NCI-H2171 treated with DMSO at 0.1 percent for 48 hours (cell line): Measurements from ENCODE around the gene KIF26B.
A peak's percentile ranks its signal among the peaks of the same experiment; 100 is the strongest.

ENCODE experiments used
- DNase-seq: peaks from one replicate; lab custom pipeline; 2025; lab: John Stamatoyannopoulos, UW

The KIF26B gene

DNA sequence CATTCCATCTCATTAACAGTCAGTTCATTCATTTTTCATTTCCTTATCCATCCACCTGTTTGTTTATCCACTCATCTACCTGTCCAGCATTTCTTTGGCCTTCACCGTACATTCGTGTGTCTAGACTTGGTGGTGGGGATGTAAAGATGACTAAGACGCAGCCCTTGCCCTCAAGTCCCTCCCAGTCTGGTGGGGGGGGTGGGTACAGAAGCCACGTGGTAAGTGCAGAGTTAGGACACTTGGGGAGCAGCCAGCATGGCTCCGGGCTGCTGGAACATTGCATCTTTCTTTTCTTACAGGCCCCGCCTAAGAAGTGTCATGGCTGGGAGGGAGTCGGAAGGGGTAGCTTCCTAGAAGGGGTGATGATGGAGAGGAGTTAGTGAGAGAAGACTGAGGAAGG is 17.2 kb downstream of the KIF26B start:
- DNase-seq = no peak

DNA sequence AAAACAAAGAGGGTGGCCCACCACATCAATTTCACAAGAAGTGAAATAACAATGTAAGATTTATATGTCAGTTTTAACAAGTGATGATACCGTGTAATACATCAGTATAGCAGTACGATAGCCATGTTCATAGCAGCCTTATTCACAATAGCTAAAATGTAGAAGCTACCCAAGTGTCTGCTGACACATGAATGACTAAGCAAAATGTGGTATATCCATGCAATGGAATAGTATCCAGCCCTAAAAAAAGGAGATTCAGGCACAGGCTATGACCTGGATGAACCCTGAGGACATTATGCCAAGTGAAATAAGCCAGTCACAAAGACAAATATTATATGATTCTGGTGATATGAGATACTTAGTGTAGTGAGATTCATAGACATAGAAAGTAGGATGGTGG is 18.0 kb downstream of the KIF26B start:
- DNase-seq = no peak

DNA sequence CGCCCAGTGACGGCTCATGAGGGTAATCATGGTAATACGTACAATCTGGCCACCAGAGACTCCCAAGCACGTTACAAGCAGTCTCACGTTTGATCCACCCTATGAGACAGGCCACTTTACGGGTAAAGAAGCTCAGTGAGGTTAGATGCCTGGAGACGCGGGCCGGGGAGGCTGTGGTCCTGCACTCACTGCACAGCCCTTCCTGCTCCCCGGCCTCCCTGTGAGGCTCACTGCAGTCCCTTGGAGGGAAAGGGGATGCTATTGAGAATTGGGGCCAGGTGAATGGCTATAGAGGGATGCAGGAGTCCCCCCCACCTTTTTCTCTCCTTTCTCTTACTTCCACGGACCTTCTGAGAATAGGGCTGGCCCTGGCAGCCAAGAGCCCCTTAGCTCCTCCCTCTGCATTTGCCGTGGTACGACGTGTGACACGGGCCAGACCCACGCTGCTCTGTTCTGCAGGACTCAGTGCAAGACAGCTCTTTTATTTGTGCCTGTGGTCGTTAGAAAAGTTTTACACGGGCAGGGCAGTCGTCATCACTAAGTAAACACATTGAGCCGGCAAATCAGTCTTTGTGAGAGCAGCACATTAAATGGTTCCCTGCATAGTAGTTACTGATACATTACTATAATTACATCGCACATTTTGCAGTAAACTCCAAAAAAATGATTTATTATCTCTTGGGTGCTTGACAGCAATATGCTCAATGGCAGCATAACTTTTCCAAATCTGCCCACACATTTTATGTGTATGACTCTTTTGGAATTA is 18.8 kb downstream of the KIF26B start:
- DNase-seq = no peak

DNA sequence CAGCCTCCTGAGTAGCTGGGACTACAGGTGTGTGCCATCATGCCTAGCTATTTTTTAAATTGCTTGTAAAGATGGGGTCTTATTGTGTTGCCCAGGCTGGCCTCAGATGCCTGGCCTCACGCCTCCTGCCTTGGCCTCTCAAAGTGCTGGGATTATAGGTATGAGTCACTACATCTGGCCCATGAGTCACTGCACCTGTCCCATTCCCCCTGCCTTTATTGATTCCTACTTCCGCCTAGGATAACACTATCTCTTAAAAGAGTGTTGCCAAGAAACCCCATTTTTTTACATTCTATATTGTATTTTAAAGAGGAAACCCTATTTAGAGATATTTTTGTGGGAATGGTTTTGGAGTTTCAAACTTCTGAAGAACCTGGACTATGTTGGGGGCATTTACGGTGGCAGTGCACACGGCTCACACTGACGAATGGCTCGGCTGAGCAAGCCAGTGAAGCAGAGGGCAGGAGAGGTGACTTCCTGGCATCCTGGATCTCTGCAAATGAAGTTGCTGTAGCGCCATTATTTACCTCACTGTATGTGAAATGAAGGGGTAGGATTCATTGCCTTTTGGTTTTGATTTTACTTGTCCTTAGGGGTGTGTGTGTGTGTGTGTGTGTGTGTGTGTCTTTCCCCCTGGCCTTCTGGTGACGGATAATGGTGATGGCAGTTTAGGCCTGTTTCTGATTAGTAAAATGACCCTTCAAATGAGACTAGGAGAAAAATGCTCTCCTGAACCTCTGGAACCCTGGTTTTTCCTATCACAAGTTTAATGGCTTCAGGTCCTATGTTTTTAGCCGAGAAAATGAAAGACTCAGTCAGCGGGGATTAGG is 22.5 kb downstream of the KIF26B start:
- DNase-seq = no peak

DNA sequence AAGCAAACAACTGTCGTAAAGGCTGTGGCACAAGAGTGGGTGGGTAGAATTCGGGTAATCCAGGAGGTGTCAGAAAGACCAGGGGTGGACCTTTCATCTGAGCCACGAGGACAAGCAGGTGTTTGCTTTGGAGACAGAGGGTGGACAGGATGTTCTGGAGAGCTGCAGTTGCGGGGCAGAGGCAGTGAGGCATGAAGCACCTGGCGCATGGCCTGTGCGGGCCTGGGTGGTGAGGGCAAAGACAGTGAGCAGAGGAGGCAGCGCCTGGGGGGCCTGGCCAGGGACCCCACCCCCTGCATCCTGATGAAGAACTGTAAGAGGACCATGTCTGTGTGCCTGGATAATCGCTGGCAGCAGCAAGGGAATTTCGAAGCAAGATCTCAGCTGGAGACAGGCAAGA is 24.9 kb downstream of the KIF26B start:
- DNase-seq = no peak

DNA sequence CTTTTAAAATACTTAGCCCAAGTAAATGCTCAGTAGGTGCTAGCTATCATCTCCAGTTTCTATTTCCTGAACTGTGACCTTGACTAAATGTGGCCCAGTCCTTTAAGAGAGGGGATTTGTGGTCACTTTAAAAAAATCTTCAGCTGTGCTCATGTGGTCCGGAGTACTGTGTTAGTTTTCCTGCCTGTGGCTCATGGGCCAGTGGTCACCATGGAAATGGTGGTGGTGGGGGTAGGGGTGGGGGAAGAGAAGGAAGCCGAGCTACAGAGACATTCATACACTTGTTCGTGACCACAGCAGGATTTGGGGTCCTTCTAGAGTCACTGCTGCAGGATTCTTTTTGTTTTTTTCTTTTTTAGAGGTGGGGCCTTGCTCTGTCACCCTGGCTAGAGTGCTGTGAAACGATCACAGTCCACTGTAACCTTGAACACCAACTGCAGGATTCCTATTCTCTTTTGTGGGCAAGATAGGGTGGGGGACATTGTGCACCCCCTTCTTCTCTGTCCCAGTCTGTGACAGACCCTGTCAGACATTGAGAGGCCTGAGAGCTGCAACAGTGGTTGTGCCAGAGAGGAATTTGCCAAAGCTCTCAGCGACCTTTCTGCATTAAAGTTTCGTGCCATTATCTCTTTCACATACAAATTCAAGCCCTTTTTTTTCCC is 25.8 kb downstream of the KIF26B start:
- DNase-seq = no peak

DNA sequence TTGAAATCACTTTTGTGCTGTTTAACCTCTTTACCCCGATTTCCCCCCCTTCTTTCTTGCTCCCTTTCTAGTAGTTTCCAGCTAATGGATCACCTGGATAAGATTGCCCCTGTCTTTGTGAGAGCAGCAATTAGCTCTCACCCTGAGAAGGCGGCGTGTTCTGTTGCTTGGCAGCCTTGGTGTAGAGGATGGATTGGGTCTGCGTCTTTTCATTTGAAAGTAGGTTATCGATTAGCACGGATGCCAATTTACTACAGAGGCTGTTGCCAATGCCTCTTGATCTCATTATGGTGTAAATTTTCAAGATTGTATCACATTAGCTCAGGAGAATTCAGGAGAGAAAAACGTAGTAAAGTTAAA is 26.4 kb downstream of the KIF26B start:
- DNase-seq = no peak

DNA sequence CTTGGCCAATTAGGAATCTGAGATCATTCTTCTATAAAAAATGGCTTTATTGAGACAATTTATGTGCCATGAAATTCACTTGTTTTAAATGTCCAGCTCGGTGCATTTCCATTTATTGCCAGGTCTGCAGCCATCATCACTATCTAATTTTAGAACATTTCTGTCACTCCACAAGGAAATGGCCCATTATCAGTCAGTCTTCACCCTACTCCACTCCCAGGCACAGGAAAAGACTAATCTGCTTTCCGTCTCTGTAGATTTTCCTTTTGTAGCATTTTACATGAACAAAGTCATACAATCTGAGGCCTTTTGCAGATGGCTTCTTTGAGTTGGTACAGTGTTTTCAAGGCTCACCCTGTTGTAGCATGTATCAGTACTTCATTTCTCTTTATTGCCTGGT is 27.2 kb downstream of the KIF26B start:
- DNase-seq = no peak

DNA sequence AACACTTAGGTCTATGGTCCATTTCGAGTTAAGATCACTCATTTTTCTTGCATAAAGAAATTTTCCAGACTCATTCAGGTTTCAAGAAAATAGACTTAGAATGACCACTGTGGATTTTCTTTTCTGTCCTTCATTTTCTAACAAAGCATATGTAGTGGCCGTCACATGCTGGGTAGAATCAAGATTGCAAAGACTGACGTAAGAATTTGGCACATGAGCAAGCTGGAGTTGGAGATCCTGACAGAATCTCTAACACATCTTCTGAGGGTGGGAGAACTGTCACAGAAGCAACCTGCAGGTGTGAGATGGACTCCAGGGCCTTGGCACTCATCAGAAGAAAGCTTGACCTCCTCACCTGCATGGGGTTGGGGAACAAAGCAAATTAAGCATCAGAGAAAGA is 28.6 kb downstream of the KIF26B start:
- DNase-seq = no peak

DNA sequence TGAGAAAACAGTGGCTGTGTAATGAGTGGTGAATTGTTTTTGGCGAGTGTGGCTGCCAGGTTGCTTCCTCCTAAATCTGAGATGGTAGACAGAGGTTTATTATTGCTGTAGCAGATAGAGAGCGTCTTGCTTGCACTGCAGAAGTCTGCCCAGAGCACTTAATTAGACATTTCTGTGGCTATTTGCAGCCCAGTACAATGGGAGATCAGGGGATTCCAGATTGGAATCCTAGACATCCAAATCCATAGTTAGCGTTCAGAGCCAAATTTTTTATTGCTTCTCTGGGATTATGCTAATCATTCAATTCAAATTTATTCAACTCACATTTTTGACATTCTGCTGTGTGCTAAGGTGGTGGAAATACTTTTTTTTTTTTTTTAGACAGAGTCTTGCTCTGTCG is 30.0 kb downstream of the KIF26B start:
- DNase-seq = no peak

DNA sequence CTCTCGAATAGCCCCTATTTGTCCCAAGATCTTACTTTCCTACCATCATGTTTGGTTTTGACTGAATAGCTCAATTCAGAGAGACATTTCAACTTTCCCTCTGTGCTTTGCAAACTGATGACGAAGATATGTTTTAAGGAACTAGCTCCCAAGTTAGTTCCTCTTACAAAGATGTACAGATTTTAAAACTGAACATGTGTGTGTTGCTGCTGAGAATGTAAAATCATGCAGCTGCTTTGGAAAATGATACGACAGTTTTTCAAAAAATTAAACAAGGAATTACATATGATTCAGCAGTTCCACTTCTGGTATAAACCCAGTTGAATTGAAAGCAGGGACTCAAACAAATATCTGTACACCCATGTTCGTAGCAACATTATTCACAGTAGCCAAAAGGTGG is 33.6 kb downstream of the KIF26B start:
- no peak for DNase-seq

DNA sequence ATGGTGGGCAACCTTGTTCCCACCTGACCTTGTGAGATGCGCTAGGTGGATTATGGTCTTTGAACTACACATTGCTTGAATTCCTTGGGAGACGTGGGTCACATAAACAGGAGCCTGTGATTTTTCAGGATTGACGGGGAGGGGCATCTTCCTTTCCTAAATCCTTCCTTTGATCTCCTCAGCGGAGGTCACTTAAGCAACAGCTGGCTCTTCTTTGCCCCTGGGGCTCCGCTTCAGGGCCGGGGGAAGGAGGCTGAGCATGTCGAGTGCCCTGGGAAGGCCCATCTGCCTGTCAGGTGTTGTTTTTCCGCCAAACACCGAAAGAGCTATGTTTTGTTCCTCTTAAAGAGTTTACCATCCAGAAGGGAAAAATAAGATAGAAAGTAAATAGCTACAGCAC is 40.6 kb downstream of the KIF26B start:
- DNase-seq = peak; percentile 36

DNA sequence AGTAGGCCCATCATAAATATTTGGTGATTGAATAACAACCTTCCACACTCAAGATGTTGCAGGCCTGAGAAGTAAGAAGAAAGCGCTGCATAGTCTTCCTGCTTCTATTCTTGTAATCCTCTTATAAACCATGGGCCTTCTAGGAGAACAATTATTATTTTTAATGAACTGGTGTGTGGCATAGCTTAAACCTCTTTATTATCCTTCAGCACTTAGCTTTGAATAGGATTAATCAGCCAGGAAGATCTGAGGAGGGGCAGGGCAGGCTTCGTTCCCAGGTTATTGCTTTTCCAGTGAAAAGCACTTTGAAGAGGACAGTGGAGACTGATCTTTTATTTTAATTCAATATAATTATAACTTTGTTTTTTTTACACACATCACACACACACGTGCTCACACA is 42.3 kb downstream of the KIF26B start:
- no peak for DNase-seq

DNA sequence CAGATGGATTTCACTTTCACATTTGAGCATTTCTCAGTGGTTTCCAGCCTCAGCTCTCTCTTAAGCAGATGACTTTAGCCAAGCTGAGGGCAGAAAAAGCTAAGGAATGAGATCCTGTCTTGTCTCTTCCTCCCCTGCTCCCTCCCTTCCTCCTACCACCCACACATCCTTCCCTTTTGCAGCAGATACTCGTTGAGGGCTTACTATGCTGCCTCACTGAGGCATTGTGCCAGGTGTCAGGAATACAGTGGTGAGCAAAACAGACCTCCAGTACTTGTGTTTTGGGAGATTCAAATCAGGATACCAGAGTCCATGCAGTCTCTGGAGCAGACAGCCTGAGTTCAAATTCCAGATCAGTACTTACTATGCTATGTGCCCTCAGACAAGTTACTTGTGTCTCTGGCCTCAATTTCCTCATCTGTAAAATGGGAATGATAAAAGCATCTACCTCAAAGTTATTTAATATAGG is 43.2 kb downstream of the KIF26B start:
- DNase-seq = no peak

DNA sequence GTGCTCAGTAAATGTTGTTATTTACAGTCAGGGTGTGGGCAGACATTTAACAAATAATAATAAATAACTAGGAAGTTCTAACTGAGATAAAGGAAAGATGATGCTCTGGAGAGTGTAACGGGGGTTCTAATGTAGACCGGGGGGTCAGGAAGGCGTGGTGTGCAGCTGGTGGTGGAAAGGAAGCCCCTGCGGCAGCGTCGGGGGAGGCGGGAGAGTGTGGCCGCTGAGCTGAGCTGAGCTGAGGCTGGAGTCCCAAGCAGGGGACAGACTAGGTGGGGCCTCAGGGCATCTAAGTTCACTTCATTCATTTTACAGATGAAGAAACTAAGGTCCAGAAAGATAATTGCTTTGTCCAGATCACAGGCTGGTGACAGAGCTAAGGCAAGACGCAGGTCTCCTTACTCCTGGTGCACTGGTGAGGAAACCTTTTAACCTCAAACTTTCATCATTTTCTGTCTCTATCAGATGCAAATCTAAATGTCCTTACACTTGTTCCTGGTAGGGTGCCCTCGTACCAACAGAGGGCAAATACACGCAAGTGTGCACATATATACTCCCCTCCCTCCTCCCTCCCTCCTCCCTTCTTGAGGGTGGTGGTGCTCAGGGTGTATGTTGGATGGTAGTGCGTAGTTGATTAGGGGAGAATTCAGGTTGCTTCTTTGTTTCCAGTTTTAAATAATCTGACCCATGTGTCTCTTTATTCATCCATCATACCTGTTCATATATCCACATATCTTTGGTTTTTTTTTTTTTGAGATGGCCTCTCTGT is 44.1 kb downstream of the KIF26B start:
- no peak for DNase-seq

DNA sequence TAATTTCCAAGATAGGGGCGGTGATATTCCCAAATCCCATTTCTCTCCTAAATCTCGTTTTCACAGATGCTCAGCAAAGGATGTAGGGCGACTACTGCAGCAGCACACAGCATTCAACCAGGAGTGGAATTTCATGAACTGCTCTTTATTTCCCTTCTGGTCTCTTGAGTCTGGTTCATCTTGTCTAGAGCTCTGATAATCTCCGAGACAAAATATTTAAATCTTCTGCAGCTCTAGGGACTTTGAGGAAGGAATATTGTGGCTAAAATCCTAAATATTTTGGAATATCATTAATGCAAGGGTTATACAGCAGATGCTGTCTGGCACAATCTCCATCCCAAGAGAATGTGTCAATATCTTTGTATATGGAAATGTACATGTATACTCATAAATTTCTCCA is 45.4 kb downstream of the KIF26B start:
- DNase-seq = no peak

DNA sequence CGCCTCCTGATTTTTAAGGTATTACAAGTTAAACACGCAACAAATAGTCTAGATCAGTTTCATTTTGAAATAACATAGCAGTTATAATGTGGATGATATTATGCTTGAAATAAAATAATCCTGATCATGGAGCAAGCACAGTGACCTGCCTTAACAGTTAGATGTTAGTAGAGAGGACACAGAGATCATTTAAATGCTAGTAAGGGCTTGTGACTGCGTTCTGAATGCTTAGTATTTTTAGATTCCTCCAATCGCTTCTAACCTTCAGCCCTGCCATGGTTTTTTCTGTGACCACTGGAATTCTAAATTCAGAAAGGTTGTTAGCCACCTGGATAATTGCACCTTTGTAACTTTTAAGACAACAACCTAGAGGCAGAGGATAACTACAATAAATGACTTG is 46.4 kb downstream of the KIF26B start:
- no peak for DNase-seq

DNA sequence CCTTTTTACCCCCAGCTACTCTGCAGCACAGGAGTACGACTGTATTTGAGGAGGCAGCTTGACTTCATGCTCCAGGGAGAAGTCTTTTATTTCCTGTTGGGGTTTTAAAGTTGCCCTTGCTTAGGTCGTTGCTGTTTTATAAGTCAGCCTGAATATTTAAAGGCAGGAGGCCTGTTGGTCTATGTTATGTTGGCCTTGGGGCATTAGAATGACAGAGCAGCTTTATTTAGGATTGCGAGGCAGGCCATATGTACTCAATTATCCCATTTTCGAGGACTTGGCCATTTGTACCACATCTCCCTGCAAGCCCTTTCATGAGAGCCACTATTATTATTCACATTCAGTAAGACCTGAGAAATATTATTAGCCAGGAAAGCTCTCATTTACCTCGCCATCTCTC is 47.0 kb downstream of the KIF26B start:
- DNase-seq = no peak

DNA sequence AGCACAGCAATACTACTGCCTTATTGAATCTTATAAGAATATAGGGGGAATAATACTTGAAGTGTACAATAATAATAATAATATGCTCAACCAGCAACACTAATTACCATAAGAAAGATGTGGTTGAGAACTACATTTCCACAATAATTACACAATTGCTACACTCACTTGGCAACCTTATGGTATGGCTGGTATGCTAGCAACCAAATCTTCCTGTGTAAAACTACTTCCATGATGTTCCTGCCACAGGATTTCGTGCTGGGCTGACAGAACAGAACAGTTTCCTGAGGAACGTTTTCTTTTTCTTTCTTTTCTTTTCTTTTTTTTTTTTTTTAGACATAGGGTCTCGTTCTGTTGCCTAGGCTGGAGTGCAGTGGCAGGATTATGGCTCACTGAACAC is 50.6 kb downstream of the KIF26B start:
- DNase-seq = no peak

DNA sequence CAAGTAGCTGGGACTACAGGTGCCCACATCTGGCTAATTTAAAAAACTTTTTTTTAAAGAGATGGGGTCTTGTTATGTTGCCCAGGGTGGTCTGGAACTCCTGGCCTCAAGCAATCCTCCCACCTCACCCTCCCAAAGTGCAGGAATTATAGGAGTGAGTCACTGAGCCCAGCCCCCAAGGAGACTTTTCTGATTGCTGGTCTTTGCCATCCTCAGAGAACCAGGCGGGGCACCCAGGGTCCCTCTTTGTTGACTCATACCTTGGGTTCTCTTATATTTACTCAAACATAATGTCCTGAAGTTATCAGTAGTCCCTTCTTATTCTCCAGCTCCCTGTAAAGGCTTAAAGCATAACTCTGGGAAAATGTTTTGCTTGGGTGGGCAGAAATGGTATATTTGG is 51.1 kb downstream of the KIF26B start:
- no peak for DNase-seq

DNA sequence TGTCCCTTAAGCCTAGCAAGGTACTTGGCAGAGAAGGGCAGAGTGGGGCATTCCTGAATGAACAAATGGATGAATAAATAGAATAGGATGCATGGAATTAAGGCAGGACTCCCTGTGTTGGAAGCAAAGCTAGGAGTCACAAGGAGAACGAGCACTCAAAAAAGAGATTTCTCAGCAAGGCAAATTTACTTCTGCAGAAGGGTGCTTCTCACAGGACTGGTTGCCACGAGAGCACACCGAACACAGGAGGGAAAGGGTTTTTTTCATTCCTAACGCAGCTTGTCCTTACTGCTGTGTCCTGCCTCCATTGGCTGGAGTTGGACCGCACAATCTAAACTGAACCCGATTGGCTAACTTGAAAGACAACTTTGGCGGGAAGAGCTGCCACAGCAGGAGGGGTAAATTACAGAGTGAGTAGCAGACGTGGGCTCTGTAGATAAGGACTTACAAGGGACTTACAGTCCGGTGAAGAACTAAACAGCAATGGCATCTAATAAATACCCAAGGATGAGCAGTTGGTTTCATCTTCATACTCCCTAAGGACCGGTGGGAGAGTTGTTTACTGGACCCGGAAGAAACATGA is 52.4 kb downstream of the KIF26B start:
- no peak for DNase-seq

DNA sequence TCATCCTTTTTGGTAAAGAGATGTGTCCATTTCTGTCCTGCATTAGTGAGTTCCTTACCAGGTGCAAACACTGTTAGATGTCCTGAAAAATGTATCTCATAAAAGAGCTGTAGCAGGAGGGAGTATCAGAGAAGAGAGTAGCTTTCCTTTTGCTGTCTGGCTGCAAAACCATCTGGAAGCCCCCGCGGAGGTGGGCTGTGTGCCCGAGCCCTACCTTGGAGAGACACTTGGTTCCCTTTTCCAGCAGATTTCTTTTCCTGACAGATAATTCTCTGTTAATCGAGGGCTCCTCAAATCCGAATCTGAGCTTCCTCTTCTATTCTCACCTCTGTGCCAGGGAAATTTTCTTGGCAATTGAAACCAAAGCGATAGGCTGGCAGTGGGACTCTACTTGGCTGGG is 53.0 kb downstream of the KIF26B start:
- no peak for DNase-seq
